ENCODE results near the gene NHLH2.

Gene NHLH2

DNA sequence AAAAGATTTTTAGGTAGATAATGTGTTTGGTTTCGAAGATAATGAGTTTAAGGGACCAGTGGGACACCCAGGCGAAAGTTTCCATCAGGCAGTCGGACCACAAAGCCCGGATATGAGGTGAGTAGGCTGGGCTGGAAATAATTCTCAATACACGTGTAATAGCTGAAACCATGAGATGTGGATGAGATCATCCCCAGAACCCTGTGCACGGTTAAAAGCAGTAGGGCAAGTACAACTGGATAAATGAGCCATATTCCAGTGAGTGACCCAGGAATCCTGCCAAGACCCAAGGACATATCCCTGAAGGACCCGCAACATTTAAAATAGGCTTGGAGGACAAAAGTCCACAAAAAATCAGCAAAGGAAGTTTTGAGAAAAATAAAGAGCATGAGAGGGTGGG is 21.5 kb upstream of the NHLH2 start:
- ChIA-PET POLR2A (no interaction called here), CTCF (no interaction called here)
- no peak overlapping the region for H3K4me3 ChIP-seq (ENCODE audit: control insufficient read depth in 1 of 7, extremely low read depth in 1 of 7, insufficient read depth in 4 of 7, low read depth in 2 of 7, low read length in 6 of 7)
- DNase-seq, result no peak
- H3K27ac ChIP-seq (ENCODE audit: insufficient read depth in 1 of 2, low read depth in 1 of 2, low read length in 2 of 2, poor library complexity in 1 of 2, severe bottlenecking in 2 of 2), result no peak overlapping the region
- H3K4me1 ChIP-seq (ENCODE audit: control extremely low read depth in 1 of 4, control insufficient read depth in 4 of 4, insufficient read depth in 4 of 4, low read length in 3 of 4), result peaks cover 0 to 3% (median 0%) of the 10 kb centered on the region in 4 experiments
- H3K36me3 ChIP-seq (ENCODE audit: control insufficient read depth in 4 of 4, insufficient read depth in 4 of 4, low read length in 3 of 4), result no peaks in the 10 kb centered on the region
- H3K9me3 ChIP-seq (ENCODE audit: control extremely low read depth in 1 of 5, control insufficient read depth in 4 of 5, insufficient read depth in 2 of 5, low read depth in 1 of 5, low read length in 4 of 5), result no peaks in the 10 kb centered on the region
- 95% methylated on average over 7 of the region's 7 CpGs for WGBS (ENCODE audit: insufficient coverage)
- H3K27me3 ChIP-seq (replicated peaks in 2 of 5; ENCODE audit: control insufficient read depth in 4 of 5, insufficient read depth in 5 of 5, low read length in 4 of 5), result no peaks in the 10 kb centered on the region

DNA sequence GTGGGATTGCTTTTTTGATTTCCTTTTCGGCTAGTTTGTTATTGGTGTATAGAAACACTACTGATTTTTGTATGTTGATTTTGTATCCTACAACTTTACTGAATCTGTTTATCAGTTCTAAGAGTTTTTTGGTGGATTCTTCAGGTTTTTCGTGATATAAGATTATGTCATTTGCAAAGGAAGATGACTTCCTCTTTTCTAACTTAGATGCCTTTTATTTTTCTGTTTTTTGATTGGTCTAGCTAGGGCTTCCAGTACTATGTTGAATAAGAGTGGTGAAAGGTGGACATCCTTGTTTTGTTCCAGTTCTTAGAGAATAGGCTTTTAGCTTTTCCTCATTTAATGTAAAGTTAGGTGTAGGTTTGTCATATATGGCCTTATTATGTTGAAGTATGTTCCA is 13.1 kb upstream of the NHLH2 start:
- Histone ChIP-seq H3K4me3 (ENCODE audit: control insufficient read depth in 1 of 7, extremely low read depth in 1 of 7, insufficient read depth in 4 of 7, low read depth in 2 of 7, low read length in 6 of 7) (no peak overlapping the region), H3K27me3 (replicated peaks in 2 of 5; ENCODE audit: control insufficient read depth in 4 of 5, insufficient read depth in 5 of 5, low read length in 4 of 5) (no peaks in the 10 kb centered on the region), H3K36me3 (ENCODE audit: control insufficient read depth in 4 of 4, insufficient read depth in 4 of 4, low read length in 3 of 4) (no peaks in the 10 kb centered on the region), H3K9me3 (ENCODE audit: control extremely low read depth in 1 of 5, control insufficient read depth in 4 of 5, insufficient read depth in 2 of 5, low read depth in 1 of 5, low read length in 4 of 5) (peaks cover 0 to 18% (median 4%) of the 10 kb centered on the region in 5 experiments), H3K27ac (ENCODE audit: insufficient read depth in 1 of 2, low read depth in 1 of 2, low read length in 2 of 2, poor library complexity in 1 of 2, severe bottlenecking in 2 of 2) (no peak overlapping the region), H3K4me1 (ENCODE audit: control extremely low read depth in 1 of 4, control insufficient read depth in 4 of 4, insufficient read depth in 4 of 4, low read length in 3 of 4) (no peaks in the 10 kb centered on the region)
- DNase-seq, result peak in 2 of 3 donors; percentile 9 to 27
- CTCF ChIA-PET, result no interaction called here
- no CpG with 5 or more reads among the region's 2 CpGs for WGBS (ENCODE audit: insufficient coverage)
- POLR2A ChIA-PET, result no interaction called here

DNA sequence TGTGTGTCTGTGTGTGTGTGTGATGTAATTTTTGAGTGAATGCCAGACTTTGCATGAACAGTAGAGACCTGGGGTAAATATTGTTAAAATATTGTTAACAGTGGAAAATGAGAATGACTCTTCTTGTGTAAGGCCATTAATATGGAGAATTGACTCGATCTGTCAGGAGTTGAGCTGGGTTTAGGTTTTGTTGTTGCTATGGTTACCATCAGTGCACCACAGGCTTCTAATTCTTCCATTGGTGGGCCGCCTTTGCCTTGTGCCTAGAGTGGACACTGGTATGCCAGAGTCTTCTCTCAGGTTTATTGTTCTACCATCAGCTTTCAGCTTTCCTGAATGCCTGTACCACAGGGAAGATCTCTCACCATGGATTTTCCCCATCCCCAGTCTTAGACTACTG is 10.0 kb upstream of the NHLH2 start:
- Histone ChIP-seq H3K4me3 (ENCODE audit: control insufficient read depth in 1 of 7, extremely low read depth in 1 of 7, insufficient read depth in 4 of 7, low read depth in 2 of 7, low read length in 6 of 7) (no peak overlapping the region), H3K27me3 (replicated peaks in 2 of 5; ENCODE audit: control insufficient read depth in 4 of 5, insufficient read depth in 5 of 5, low read length in 4 of 5) (peaks cover 0 to 7% (median 0%) of the 10 kb centered on the region in 5 experiments), H3K9me3 (ENCODE audit: control extremely low read depth in 1 of 5, control insufficient read depth in 4 of 5, insufficient read depth in 2 of 5, low read depth in 1 of 5, low read length in 4 of 5) (peaks cover 0 to 22% (median 6%) of the 10 kb centered on the region in 5 experiments), H3K4me1 (ENCODE audit: control extremely low read depth in 1 of 4, control insufficient read depth in 4 of 4, insufficient read depth in 4 of 4, low read length in 3 of 4) (no peaks in the 10 kb centered on the region), H3K27ac (ENCODE audit: insufficient read depth in 1 of 2, low read depth in 1 of 2, low read length in 2 of 2, poor library complexity in 1 of 2, severe bottlenecking in 2 of 2) (no peak overlapping the region), H3K36me3 (ENCODE audit: control insufficient read depth in 4 of 4, insufficient read depth in 4 of 4, low read length in 3 of 4) (no peaks in the 10 kb centered on the region)
- 100% methylated on average over 2 of the region's 2 CpGs for WGBS (ENCODE audit: insufficient coverage)
- ChIA-PET CTCF (no interaction called here), POLR2A (interaction anchor here (0.6 kb wide), 1 partner anchor 63 kb away, joined by 6 read pairs; no protein-coding TSS in a partner anchor)
- DNase-seq, result no peak

DNA sequence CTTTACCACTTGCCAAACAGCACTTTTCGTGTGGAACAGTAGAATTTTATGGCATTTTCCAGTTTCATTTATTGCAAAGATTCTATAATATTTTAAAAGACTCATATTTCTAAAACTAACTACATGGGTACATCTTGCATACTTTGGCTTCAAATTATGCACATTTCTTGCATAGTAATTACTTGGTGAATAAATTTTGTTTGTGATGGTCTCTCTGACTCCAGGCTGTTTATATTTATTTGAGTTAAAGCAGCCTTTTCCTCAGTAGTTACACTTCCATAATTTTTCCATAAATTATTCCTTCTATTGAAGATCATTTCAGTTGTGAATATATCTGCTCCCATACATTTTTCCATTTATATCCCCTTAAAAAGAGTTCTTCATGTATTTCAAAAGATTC is 6.9 kb upstream of the NHLH2 start:
- no peak overlapping the region for H3K27ac ChIP-seq (ENCODE audit: insufficient read depth in 1 of 2, low read depth in 1 of 2, low read length in 2 of 2, poor library complexity in 1 of 2, severe bottlenecking in 2 of 2)
- H3K4me3 ChIP-seq (ENCODE audit: control insufficient read depth in 1 of 7, extremely low read depth in 1 of 7, insufficient read depth in 4 of 7, low read depth in 2 of 7, low read length in 6 of 7), result no peak overlapping the region
- peaks cover 0 to 29% (median 6%) of the 10 kb centered on the region in 5 experiments for H3K9me3 ChIP-seq (ENCODE audit: control extremely low read depth in 1 of 5, control insufficient read depth in 4 of 5, insufficient read depth in 2 of 5, low read depth in 1 of 5, low read length in 4 of 5)
- no peaks in the 10 kb centered on the region for H3K4me1 ChIP-seq (ENCODE audit: control extremely low read depth in 1 of 4, control insufficient read depth in 4 of 4, insufficient read depth in 4 of 4, low read length in 3 of 4)
- no peaks in the 10 kb centered on the region for H3K36me3 ChIP-seq (ENCODE audit: control insufficient read depth in 4 of 4, insufficient read depth in 4 of 4, low read length in 3 of 4)
- WGBS (ENCODE audit: insufficient coverage), result 100% methylated on average over 1 of the region's 1 CpG
- peaks cover 0 to 16% (median 7%) of the 10 kb centered on the region in 5 experiments for H3K27me3 ChIP-seq (replicated peaks in 2 of 5; ENCODE audit: control insufficient read depth in 4 of 5, insufficient read depth in 5 of 5, low read length in 4 of 5)
- DNase-seq, result no peak
- ChIA-PET POLR2A (no interaction called here), CTCF (interaction anchor here (0.5 kb wide), 1 partner anchor 44 kb away, joined by 3 read pairs; no protein-coding TSS in a partner anchor)

DNA sequence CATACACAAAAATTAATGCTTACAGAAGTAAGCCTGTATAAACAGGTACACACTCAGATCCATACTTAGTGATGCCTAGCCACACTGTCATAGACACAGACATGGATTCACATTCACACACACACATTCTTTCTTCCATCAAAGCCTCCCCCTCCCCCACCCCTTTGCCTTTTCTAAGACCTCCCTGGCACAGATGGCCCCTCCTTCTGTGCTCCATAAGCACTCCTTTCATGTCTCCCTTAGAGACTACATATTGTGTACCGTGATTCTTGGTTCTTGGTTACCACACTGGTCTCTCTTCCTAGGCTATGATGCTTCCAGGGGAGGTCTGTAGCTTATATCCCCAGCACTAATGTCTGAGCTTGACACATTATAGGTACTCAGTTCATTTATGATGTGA is 2.0 kb upstream of the NHLH2 start:
- ChIA-PET POLR2A (no interaction called here), CTCF (no interaction called here)
- Histone ChIP-seq H3K9me3 (ENCODE audit: control extremely low read depth in 1 of 5, control insufficient read depth in 4 of 5, insufficient read depth in 2 of 5, low read depth in 1 of 5, low read length in 4 of 5) (peaks cover 0 to 7% (median 2%) of the 10 kb centered on the region in 5 experiments), H3K4me1 (ENCODE audit: control extremely low read depth in 1 of 4, control insufficient read depth in 4 of 4, insufficient read depth in 4 of 4, low read length in 3 of 4) (peaks cover 4 to 20% (median 19%) of the 10 kb centered on the region in 4 experiments), H3K4me3 (ENCODE audit: control insufficient read depth in 1 of 7, extremely low read depth in 1 of 7, insufficient read depth in 4 of 7, low read depth in 2 of 7, low read length in 6 of 7) (no peak overlapping the region), H3K27ac (ENCODE audit: insufficient read depth in 1 of 2, low read depth in 1 of 2, low read length in 2 of 2, poor library complexity in 1 of 2, severe bottlenecking in 2 of 2) (no peak overlapping the region), H3K36me3 (ENCODE audit: control insufficient read depth in 4 of 4, insufficient read depth in 4 of 4, low read length in 3 of 4) (no peaks in the 10 kb centered on the region), H3K27me3 (replicated peaks in 2 of 5; ENCODE audit: control insufficient read depth in 4 of 5, insufficient read depth in 5 of 5, low read length in 4 of 5) (peaks cover 15 to 63% (median 53%) of the 10 kb centered on the region in 5 experiments)
- no peak for DNase-seq
- WGBS (ENCODE audit: insufficient coverage), result 100% methylated on average over 1 of the region's 1 CpG

DNA sequence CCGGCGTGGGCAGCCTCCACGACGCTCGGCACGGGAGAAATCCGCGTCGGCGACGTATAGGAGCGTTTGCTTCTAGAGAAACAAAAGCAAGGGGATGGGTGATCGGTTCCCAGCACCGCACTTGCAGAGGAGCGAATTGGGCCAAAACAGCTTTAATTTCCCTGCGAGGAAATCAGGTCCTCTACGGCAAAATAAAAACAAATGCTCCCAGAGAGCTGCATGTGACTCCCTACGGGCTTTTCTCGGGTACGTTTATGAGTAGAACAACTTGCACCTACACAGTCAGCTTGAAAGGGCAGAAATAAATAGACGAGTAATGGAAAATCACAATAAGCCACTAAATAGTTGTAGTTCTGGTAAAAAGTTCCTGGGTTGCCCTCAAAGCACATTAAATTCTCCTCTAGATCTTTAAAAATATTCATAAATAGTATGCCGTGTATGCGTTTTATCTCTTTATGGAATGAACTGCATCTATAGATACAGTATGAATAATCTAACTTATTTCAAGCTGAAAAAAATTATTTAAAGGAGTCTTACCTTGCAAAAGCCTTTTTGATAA is 1.2 kb downstream of the NHLH2 start:
- under 1% methylated on average over 20 of the region's 23 CpGs for WGBS (ENCODE audit: insufficient coverage)
- CTCF ChIA-PET, result no interaction called here

DNA sequence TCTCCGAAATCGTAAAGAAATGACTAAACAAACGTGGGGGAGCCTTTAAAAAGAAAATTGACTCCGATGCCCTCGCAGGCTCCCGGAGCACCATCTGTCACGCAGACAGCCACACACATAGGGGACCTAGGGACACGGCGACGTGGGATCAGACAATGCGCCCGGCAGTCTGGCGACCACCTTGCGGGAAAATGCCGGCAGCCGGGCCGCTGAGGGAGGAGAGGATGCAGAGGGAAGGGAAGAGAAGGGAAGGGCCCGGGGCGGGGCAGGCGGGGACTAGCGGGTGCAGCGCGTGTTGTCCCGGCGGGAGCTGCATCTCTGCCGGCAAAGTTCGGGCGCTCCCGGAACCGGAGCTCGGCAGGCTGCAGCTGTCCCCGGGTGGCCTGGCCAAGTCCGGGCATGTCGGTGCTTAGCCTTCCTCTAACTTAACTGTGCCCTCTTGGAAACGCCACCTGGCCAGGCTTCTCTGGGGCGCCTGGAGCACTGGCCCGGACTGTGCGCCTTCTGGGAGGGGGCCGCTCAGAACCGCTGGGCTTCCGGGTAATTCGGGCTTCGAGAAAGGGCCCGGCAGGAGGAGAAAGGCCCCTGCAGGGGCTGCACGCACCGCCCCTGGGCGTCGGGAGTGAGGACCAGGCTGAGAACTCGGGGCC is 1.8 kb downstream of the NHLH2 start:
- Histone ChIP-seq H3K4me3 (ENCODE audit: control insufficient read depth in 1 of 7, extremely low read depth in 1 of 7, insufficient read depth in 4 of 7, low read depth in 2 of 7, low read length in 6 of 7) (peak overlapping the region in 6 of 7 experiments; percentile 6 to 70 (median 46)), H3K36me3 (ENCODE audit: control insufficient read depth in 4 of 4, insufficient read depth in 4 of 4, low read length in 3 of 4) (no peaks in the 10 kb centered on the region), H3K4me1 (ENCODE audit: control extremely low read depth in 1 of 4, control insufficient read depth in 4 of 4, insufficient read depth in 4 of 4, low read length in 3 of 4) (peaks cover 4 to 25% (median 24%) of the 10 kb centered on the region in 4 experiments), H3K27ac (ENCODE audit: insufficient read depth in 1 of 2, low read depth in 1 of 2, low read length in 2 of 2, poor library complexity in 1 of 2, severe bottlenecking in 2 of 2) (no peak overlapping the region), H3K27me3 (replicated peaks in 2 of 5; ENCODE audit: control insufficient read depth in 4 of 5, insufficient read depth in 5 of 5, low read length in 4 of 5) (peaks cover 26 to 87% (median 56%) of the 10 kb centered on the region in 5 experiments), H3K9me3 (ENCODE audit: control extremely low read depth in 1 of 5, control insufficient read depth in 4 of 5, insufficient read depth in 2 of 5, low read depth in 1 of 5, low read length in 4 of 5) (peaks cover 0 to 4% (median 2%) of the 10 kb centered on the region in 5 experiments)
- ChIA-PET POLR2A (no interaction called here), CTCF (no interaction called here)
- peak in 2 of 3 donors; percentile 54 to 63 for DNase-seq
- WGBS (ENCODE audit: insufficient coverage), result under 1% methylated on average over 46 of the region's 49 CpGs

More for the DNA sequence above, 1.2 kb downstream of the NHLH2 start:
- peaks cover 0 to 7% (median 2%) of the 10 kb centered on the region in 5 experiments for H3K9me3 ChIP-seq (ENCODE audit: control extremely low read depth in 1 of 5, control insufficient read depth in 4 of 5, insufficient read depth in 2 of 5, low read depth in 1 of 5, low read length in 4 of 5)
- no peak overlapping the region for H3K27ac ChIP-seq (ENCODE audit: insufficient read depth in 1 of 2, low read depth in 1 of 2, low read length in 2 of 2, poor library complexity in 1 of 2, severe bottlenecking in 2 of 2)
- peaks cover 4 to 25% (median 24%) of the 10 kb centered on the region in 4 experiments for H3K4me1 ChIP-seq (ENCODE audit: control extremely low read depth in 1 of 4, control insufficient read depth in 4 of 4, insufficient read depth in 4 of 4, low read length in 3 of 4)
- POLR2A ChIA-PET, result no interaction called here
- peaks cover 26 to 86% (median 56%) of the 10 kb centered on the region in 5 experiments for H3K27me3 ChIP-seq (replicated peaks in 2 of 5; ENCODE audit: control insufficient read depth in 4 of 5, insufficient read depth in 5 of 5, low read length in 4 of 5)
- peak in 1 of 3 donors; percentile 39 for DNase-seq
- H3K36me3 ChIP-seq (ENCODE audit: control insufficient read depth in 4 of 4, insufficient read depth in 4 of 4, low read length in 3 of 4), result no peaks in the 10 kb centered on the region
- H3K4me3 ChIP-seq (ENCODE audit: control insufficient read depth in 1 of 7, extremely low read depth in 1 of 7, insufficient read depth in 4 of 7, low read depth in 2 of 7, low read length in 6 of 7), result peak overlapping the region in 5 of 7 experiments; percentile 39 to 70 (median 49)

Data from common myeloid progenitor, CD34-positive (primary cell).